Thymus (tissue), 11 donors: Measurements from ENCODE around the gene EGF. TPM values are rescaled to one million over a fixed set of nuclear protein-coding genes. Genes with fewer than 3 reads are reported as not detected.
"Not testable (repeated sequence)": the region's sequence is repeated elsewhere in the genome, so short reads cannot be mapped to it uniquely, and the experiment has no call there.

Source experiments
- DNase-seq, 9 donors: peaks; one replicate each; pipeline ENCODE4 v3.0.0-alpha.2; 2013; ENCODE audit warnings: low spot score in 9 of 9, low read depth in 6 of 9, missing footprints in 1 of 9
- H3K27ac ChIP-seq, 2 donors: one replicate each; pipeline ENCODE4 v1.5.1; 2013; ENCODE audit warnings: control low read depth in 1 of 2, low read depth in 1 of 2, low read length in 1 of 2, mild to moderate bottlenecking in 1 of 2, moderate library complexity in 1 of 2
- H3K27me3 ChIP-seq, 2 donors: one replicate each; pipeline ENCODE4 v1.5.1; 2013; ENCODE audit warnings: low read length in 1 of 2; ENCODE audit not compliant: control insufficient read depth in 2 of 2, insufficient read depth in 1 of 2
- H3K36me3 ChIP-seq, 2 donors: one replicate each; pipeline ENCODE4 v1.5.1; 2013; ENCODE audit warnings: low read length in 1 of 2, mild to moderate bottlenecking in 1 of 2, moderate library complexity in 1 of 2; ENCODE audit not compliant: control insufficient read depth in 2 of 2, insufficient read depth in 2 of 2
- H3K4me1 ChIP-seq, 2 donors: one replicate each; pipeline ENCODE4 v1.5.1; 2013; ENCODE audit warnings: low read length in 2 of 2; ENCODE audit not compliant: control insufficient read depth in 2 of 2, insufficient read depth in 2 of 2
- H3K4me3 ChIP-seq, 2 donors: one replicate each; pipeline ENCODE4 v1.5.1; 2013; ENCODE audit warnings: low read length in 2 of 2, control low read depth in 1 of 2, mild to moderate bottlenecking in 1 of 2
- H3K9me3 ChIP-seq, 2 donors: one replicate each; pipeline ENCODE4 v1.5.1; 2013; ENCODE audit warnings: low read length in 1 of 2, mild to moderate bottlenecking in 1 of 2; ENCODE audit not compliant: control insufficient read depth in 2 of 2, insufficient read depth in 1 of 2
- WGBS: extraction: QIAGEN DNeasy Blood & Tissue Kit; methylation state at CpG from one replicate; pipeline ENCODE4 v1.1.7; 2013; 5-methylcytosine and 5-hydroxymethylcytosine counted together
- polyA plus RNA-seq: library from polyadenylated mRNA; stranded (reverse); fragments of 200-250 nt; gene quantifications from one replicate; pipeline ENCODE4 v1.2.3, GENCODE V29; 2013
- total RNA-seq: library from RNA; stranded (reverse); fragments of 120-200 nt; gene quantifications from one replicate; pipeline ENCODE4 v1.2.4, GENCODE V29; 2013
- donor health status: healthy.

The EGF gene
- total and polyA plus RNA-seq, 2 donors: 0.19 to 0.64 TPM

DNA sequence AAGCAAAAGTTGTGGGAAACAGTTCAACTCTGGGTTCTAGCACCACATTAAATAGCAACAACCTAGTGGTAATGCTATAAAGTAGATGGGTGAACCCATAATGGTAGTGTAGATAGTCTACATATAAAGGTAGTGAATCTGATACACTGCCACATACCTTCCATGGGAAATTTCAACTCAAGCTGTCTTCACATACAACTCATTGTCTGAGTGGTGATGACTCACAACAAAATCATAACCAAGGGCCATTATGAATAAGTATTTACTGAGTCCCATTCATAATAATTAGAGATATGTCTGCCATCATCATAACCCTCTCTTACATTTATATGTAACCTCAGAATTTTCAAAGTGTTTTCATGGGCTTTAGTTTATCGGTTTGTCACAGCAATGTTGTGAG is 34.8 kb downstream of the EGF start:
- no peaks in the 10 kb centered on the region for H3K36me3 ChIP-seq
- no peaks in the 10 kb centered on the region for H3K9me3 ChIP-seq
- no peaks in the 10 kb centered on the region for H3K27me3 ChIP-seq
- no peak for DNase-seq
- no peak overlapping the region for H3K4me3 ChIP-seq
- H3K27ac ChIP-seq: no peak overlapping the region
- WGBS: 95% methylated on average over 1 of the region's 1 CpG
- H3K4me1 ChIP-seq: no peaks in the 10 kb centered on the region

DNA sequence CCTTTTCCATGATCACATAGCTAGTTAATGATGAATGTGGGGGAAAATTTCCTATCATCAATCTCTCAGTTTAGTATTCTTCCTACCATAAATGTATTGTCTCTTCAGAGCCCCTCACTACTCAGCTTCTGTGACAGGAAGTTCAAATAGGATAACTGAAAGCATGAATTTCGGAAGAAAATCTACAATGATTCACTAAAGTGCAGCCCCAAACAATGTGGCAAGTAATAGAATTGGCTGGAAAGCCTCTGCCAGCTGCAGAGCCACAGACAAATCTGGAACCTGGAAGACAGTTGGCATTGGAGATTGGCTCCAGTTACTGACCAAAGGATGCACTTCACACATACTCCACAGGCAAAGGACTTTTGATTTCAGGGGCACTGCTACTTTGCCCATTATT is 35.2 kb downstream of the EGF start:
- Histone ChIP-seq H3K4me3 (no peak overlapping the region), H3K36me3 (no peaks in the 10 kb centered on the region), H3K9me3 (no peaks in the 10 kb centered on the region), H3K27ac (no peak overlapping the region), H3K4me1 (no peaks in the 10 kb centered on the region), H3K27me3 (no peaks in the 10 kb centered on the region)
- 39% methylated on average over 1 of the region's 1 CpG for WGBS
- DNase-seq: no peak

DNA sequence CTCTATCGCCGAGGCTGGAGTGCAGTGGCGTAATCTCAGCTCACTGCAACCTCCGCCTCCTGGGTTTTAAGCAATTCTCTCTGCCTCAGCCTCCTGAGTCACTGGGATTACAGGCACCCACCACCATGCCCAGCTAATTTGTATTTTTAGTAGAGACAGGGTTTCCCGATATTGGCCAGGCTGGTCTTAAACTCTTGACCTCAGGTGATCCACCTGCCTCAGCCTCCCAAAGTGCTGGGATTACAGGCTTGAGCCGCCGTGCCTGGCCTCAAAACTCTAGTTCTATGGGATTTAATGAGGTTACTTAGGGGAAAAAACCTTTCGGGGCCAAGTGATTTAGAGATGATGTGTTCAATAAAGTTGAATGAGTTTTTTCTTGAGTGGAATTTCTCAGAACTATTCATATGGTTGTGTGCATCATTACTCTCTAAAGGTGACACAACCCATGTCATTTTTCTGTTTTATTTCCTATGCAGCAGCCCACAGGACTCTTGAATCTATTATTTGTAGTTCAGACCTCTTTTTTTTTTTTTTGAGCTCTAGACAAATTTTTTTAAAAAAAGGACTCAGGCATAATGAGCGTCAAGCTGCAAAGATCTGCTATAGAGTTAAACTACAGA is 36.5 kb downstream of the EGF start:
- 99% methylated on average over 9 of the region's 9 CpGs for WGBS
- not testable (repeated sequence) for H3K9me3 ChIP-seq, H3K36me3 ChIP-seq, H3K27ac ChIP-seq, H3K27me3 ChIP-seq, DNase-seq, H3K4me1 ChIP-seq, H3K4me3 ChIP-seq

DNA sequence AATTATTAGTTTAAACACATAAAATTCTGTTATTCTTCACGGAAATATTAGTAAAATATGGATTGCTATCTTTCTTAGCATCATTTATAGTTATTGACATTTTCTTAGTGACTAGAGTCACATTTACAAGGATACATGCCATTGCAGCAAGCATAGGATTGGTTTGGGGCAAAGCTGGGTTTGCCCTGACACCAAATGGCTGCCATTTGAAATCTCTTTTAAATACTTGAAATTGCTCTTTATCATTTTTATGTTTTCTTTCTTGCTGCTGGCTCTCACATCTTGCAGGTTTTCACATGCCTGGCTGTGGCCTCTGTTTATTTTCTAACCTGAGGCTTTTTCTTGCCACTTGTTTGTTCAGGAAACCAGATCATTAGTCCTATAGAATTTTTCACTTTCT is 39.9 kb downstream of the EGF start:
- Histone ChIP-seq H3K27me3 (no peaks in the 10 kb centered on the region), H3K36me3 (no peaks in the 10 kb centered on the region), H3K4me1 (no peaks in the 10 kb centered on the region), H3K27ac (no peak overlapping the region), H3K4me3 (no peak overlapping the region), H3K9me3 (no peaks in the 10 kb centered on the region)
- DNase-seq: no peak
- WGBS: 96% methylated on average over 1 of the region's 1 CpG

DNA sequence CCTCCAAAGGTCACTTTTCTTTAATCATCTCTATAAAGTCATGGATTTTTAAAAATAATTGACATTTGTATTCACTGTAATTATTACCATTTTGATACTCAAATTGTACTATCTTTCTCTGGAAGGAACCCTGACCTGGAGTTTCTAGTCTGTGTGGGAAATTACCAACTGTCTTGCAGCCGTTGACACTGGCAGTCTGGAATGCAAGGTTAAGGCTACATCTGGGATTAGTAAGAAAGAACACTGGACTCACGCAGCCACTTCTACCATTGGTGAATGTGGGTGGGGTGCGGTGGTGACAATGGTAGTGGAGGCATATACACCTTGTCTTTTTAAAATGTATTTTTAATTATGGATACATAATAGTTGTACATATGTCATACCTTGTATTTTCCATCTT is 40.9 kb downstream of the EGF start:
- Histone ChIP-seq H3K27me3 (no peaks in the 10 kb centered on the region), H3K36me3 (no peaks in the 10 kb centered on the region), H3K4me1 (no peaks in the 10 kb centered on the region), H3K4me3 (no peak overlapping the region), H3K9me3 (no peaks in the 10 kb centered on the region), H3K27ac (no peak overlapping the region)
- WGBS: 97% methylated on average over 3 of the region's 3 CpGs
- no peak for DNase-seq

DNA sequence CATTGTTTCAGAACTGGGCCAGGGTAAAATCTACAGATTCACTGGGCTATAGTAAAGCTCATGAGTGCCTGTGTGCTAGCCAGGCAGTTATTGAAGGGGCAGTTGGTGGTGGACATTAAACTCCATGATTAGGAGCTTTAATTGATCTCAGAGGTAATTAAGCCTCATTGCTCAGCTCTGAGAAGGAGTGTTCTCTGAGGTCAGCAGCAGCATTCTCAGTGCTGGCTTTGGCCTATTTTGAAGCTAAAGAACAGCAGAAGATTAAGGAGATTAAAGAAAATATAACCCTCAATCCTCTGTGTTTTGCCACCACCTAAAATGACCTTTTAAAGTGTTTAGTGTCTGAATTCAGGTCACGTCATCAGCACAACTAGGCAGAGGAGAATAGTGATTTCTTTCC is 42.5 kb downstream of the EGF start:
- H3K4me3 ChIP-seq: no peak overlapping the region
- no peaks in the 10 kb centered on the region for H3K4me1 ChIP-seq
- no peaks in the 10 kb centered on the region for H3K27me3 ChIP-seq
- 100% methylated on average over 1 of the region's 1 CpG for WGBS
- H3K9me3 ChIP-seq: no peaks in the 10 kb centered on the region
- no peak for DNase-seq
- no peaks in the 10 kb centered on the region for H3K36me3 ChIP-seq
- no peak overlapping the region for H3K27ac ChIP-seq

DNA sequence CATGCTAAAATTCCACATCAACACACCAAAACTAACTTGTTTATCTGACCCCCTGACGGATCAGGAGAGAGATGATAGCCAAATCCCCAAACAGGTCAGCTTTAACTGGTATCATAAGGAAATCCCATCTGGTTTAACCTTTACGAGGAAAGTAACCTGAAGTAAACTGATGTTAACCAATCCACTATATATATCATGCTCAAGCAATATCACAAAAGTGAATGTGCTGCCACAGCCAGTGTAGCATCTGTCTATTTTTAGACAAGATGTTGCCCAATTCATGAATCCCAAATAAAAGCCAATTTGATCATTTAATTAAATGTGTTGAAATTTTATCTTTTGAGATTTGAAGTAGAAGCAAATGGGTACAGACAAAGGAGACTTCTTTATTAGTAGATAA is 44.5 kb downstream of the EGF start:
- 98% methylated on average over 2 of the region's 2 CpGs for WGBS

DNA sequence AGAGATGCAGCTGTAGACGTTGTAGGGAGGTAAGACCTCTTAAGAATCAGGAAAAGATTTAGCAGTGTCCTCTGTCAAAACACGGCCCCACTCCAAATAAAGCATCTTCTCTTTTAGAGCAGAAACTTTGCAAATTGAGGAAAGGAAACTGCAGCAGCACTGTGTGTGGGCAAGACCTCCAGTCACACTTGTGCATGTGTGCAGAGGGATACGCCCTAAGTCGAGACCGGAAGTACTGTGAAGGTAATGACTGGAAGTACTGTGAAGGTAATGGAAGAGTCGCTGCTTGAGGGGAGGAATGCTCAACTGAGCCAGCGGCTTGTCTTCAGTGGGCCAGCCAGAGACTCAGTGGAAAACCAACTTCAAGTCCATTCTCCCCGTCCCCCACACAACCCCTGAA is 46.5 kb downstream of the EGF start:
- H3K9me3 ChIP-seq: no peaks in the 10 kb centered on the region
- no peak overlapping the region for H3K27ac ChIP-seq
- no peaks in the 10 kb centered on the region for H3K27me3 ChIP-seq
- DNase-seq: no peak
- no peaks in the 10 kb centered on the region for H3K36me3 ChIP-seq
- no peak overlapping the region for H3K4me3 ChIP-seq
- WGBS: 97% methylated on average over 8 of the region's 8 CpGs
- H3K4me1 ChIP-seq: no peaks in the 10 kb centered on the region

More for the DNA sequence above, 44.5 kb downstream of the EGF start:
- Histone ChIP-seq H3K9me3 (no peaks in the 10 kb centered on the region), H3K4me3 (no peak overlapping the region), H3K4me1 (no peaks in the 10 kb centered on the region), H3K27me3 (no peaks in the 10 kb centered on the region), H3K36me3 (no peaks in the 10 kb centered on the region), H3K27ac (no peak overlapping the region)
- no peak for DNase-seq

DNA sequence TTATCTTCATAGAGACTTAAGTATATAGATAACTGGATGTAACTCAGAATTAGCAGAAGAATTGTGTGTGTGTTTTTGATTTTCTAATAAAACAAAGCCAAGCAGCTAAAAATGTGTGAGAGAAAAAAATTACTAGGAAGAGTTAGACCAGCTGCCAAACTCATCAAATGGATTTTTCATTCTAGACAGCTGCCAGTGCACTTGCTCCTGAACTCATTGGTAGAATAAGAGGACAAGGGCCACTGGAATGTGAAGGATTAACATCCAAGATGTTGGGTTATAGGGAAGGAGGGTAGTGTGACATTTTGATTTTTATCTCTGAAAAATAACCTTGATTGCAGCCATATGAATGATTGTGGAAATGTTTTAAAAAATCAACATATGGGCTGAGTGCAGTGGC is 49.7 kb downstream of the EGF start:
- no peaks in the 10 kb centered on the region for H3K9me3 ChIP-seq
- no peak overlapping the region for H3K27ac ChIP-seq
- H3K36me3 ChIP-seq: no peaks in the 10 kb centered on the region
- no peak for DNase-seq
- H3K4me3 ChIP-seq: no peak overlapping the region
- no peaks in the 10 kb centered on the region for H3K4me1 ChIP-seq
- H3K27me3 ChIP-seq: no peaks in the 10 kb centered on the region
